GM21447 (cell line): ENCODE results near the gene SYT11.
"Not testable (repeated sequence)": the region's sequence is repeated elsewhere in the genome, so short reads cannot be mapped to it uniquely, and the experiment has no call there.

Experiments
- ATAC-seq: cut with Tn5 transposase; IDR thresholded peaks from one replicate; pipeline ENCODE4 v1.9.1; 2021; ENCODE audit not compliant: unreplicated experiment

The SYT11 gene

GRCh38 chr1:155859234-155859829 lies at the start of gene SYT11:
TSS of gene SYT11 (plus strand) at chr1:155859567. CDS start at chr1:155859762, 195 bp downstream.
- ATAC-seq = peak; percentile 53

GRCh38 chr1:155812878-155813277 lies 46.5 kb upstream of the SYT11 start:
- ATAC-seq = no peak

DNA sequence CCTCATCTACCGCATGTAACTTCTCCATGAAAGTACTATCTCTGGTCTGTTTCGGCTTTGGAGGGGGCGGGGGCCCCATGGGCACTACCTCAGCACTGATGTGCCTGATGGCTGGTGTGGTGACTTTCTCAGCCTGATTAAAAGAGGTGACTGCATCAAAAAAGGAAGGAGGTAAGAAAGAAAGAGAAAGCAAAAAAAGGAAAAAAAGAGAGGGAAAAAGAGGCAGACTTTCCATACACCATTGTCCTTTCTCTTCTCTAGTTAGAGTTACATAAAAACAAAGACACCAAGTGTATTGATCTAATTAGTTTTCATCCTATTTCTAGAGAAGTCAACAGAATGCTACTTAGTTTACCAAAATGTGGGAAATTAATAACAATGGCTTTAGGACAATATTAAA lies 45.7 kb upstream of the SYT11 start:
- no peak for ATAC-seq

GRCh38 chr1:155816351-155816750 lies 43.0 kb upstream of the SYT11 start:
- no peak for ATAC-seq

DNA sequence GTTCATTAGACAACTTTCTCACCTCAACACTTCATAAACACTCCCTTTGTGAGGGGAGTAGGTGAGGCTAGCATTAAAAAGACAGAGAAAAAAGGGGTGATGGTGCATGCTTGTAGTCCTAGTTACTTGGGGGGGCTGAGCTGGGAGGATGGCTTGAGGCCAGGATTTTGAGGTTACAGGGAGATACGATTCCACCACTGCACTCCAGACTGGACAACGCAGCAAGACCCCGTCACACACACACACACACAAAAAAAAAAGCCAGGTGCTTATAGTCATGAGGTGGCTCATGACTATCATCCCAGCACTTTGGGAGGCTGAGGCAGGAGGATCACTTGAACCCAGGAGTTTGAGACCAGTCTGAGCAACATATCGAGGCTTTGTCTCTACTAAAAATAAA lies 31.9 kb upstream of the SYT11 start:
- ATAC-seq = no peak

GRCh38 chr1:155831279-155831976 lies 27.9 kb upstream of the SYT11 start:
- ATAC-seq = no peak

DNA sequence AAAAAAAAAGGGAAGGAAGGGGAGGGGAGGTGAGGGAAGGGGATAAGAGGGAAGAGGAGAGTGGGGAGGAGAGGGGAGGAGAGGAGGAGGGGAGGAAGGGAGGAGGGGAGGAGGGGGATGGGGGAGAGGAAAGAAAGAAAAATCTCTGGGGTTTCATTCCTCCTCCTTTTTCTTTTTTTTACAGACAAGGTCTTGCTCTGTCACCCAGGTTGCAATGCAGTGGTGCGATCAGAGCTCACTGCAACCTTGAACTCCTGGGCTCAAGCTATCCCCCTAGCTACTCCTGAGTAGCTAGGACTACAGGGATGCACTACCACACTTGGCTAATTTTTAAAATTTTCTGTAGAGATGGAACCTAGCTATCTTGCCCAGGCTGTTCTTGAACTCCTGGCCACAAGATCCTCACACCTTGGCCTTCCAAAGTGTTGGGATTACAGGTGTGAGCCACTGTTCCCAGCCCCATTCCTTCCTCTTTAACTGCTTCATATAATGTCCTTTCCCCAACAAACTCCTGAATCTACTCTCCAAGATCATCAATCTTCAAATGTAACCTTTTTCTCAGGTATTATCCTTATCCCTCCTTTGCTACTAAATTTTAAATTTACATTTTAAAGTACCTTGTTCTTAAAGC lies 25.6 kb upstream of the SYT11 start:
- ATAC-seq = no peak

GRCh38 chr1:155834296-155834926 lies 25.0 kb upstream of the SYT11 start:
- ATAC-seq = no peak

- not testable (repeated sequence) for ATAC-seq
Measured at GRCh38 chr1:155834927-155835399, 24.4 kb upstream of the SYT11 start.

- ATAC-seq = no peak
Measured at GRCh38 chr1:155835548-155835947, 23.8 kb upstream of the SYT11 start.

GRCh38 chr1:155840386-155840785 lies 19.0 kb upstream of the SYT11 start:
- ATAC-seq = no peak

DNA sequence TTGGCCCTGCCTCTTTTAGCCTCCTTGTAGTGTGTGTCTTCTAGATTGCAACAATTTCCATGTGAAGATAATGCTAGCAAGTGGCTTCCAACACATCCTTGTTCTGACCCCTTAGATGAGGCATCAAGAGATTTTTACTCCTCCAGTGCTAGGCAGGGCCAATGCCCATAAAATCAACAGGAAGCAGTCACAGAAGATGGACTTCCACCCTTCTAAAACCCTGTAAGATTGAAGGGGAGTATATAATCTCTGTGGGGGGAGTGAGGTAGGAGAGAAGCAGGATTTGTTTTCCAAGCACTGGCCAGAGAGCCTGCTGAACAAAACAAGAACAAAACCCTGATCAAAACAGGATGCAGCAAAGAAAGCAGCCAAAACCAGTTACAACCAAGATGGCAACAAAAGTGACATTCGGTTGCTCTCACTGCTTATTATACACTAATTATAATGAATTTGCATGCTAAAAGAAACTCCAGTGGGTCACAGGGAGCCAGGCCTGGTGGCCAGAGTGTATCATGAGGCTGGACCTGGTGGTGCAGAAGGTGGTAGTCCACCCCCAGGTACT lies 14.4 kb upstream of the SYT11 start:
- no peak for ATAC-seq

- ATAC-seq = no peak
Measured at GRCh38 chr1:155847823-155848529, 11.4 kb upstream of the SYT11 start.

DNA sequence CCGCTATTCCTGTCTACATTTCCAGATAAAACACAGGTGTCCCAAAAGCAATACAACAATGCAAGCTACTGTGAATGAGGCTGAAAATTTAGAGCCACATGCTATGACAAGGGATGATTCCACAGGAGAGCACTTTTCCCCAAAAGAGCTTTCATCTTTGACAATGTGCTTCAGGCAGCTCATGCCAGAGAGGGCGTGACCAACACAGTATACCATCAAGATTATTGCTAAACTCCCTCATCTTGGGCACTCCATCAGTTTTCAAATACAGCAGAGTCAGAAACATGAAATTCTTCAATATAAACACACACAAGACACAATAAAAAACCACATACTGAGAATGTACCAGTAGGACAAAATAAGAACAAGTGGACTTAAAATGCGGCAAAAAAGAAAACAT lies 9.0 kb upstream of the SYT11 start:
- ATAC-seq = no peak

DNA sequence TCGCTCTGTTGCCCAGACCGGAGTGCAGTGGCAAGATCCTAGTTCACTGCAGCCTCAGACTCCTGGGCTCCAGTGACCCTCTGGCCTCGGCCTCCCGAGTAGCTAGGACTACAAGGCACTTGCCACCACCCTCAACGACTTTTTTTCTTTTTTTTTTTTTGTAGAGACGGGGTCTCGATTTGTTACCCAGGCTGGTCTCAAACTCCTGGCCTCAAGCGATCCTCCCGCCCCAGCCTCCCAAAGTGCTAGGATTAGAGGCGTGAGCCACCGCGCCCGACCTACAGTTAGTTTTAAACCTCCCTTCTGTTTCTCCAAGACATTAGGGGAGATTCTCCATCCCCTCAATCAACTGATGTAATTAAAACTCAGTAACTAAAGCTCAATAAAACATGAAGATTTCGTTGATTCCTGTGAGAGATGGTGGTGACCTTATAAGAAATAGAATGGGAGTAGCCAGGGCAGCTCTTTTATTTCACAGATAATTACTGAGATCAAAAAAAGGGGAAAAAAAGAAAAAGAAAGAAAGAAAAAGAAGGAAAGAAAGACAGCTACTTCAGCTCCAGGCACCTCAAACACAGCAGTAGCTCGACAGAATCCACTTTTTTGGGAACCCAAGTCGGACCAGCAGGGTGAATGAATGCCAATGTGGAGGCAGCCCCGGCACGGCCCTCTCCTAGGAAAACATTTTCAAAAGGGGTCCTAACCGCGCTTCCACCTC lies 3.0 kb upstream of the SYT11 start:
- no peak for ATAC-seq

GRCh38 chr1:155856975-155857930 lies 2.1 kb upstream of the SYT11 start, which contains the start of gene GON4L:
TSS of gene GON4L (minus strand) at chr1:155857214. CDS start at chr1:155853780, 3,434 bp downstream.
- ATAC-seq = peak; percentile 48

- peak; percentile 2 for ATAC-seq
Measured at GRCh38 chr1:155858800-155859233, 550 bp upstream of the SYT11 start.

- no peak for ATAC-seq
Measured at GRCh38 chr1:155859881-155860871, 809 bp downstream of the SYT11 start.
